ENCODE measurements around the gene ACAT2. TPM values are rescaled to one million over a fixed set of nuclear protein-coding genes. Genes with fewer than 3 reads are reported as not detected.
"Not testable (repeated sequence)": the region's sequence is repeated elsewhere in the genome, so short reads cannot be mapped to it uniquely, and the experiment has no call there.

The ACAT2 gene
- 10 to 100 TPM in 1 of 2 donors, 1 to 10 TPM in 1; 7.3 to 16.2 TPM for total RNA-seq

DNA sequence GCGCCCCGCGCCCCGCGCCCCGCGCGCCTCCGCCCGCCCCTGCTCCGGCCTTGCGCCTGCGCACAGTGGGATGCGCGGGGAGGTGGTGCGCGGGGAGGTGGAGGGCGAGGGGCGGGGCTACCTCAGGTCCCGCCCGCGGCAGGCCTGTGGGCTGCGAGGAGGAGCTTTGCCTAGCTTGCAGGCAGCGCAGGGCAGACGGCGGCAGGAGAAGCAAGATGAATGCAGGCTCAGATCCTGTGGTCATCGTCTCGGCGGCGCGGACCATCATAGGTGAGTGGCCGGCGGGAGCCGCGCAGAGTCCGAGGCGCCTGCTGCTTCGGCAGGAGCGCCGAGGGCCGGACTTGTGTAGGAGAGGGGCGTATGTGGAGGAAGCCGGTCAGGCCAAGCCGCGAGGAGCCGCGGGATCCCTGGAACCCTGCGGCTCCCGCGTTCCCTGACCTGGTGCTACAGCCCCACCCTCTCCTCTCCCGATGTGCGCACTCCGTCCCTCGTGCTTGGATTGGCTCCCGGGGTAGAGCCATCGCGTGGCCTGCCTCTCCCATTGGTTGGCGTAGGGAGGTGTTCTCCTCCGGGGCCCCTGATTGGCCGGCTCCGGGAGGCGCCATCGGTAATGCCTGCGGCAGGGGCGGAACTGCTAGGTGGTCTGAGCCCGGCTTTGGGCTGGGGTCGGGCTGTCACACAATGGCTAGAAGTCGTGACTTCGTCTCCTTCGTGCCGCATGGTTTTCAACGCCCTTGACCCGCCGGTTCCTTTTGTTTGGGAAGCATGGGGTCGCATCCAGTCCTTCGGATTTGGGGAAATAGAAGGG is at the start of gene ACAT2:
TSS of gene ACAT2 (plus strand) at position 173 of the 808 bp plus-strand sequence. CDS start at position 216, 43 bp downstream.
- ATAC-seq = peak; percentile 98
- Histone ChIP-seq H3K27ac (peak within 1 kb of the TSS; percentile 97 to 99 (median 99)), H3K27me3 (no peaks in the 10 kb centered on the region), H3K9me3 (no peaks in the 10 kb centered on the region), H3K36me3 (replicated peaks in 1 of 2; ENCODE audit: insufficient read depth in 1 of 2, low read depth in 2 of 2) (peaks cover 0 to 3% of the 10 kb centered on the region in 2 donors), H3K4me1 (peaks cover 21% of the 10 kb centered on the region), H3K4me3 (peak within 1 kb of the TSS; percentile 53 to 82)
- DNase-seq = peak; percentile 95 to 97 (median 96)
- WGBS, 2 donors = 0% methylated on average over 21 to 60 of the region's 76 CpGs
- TF ChIP-seq, protein P1, sequence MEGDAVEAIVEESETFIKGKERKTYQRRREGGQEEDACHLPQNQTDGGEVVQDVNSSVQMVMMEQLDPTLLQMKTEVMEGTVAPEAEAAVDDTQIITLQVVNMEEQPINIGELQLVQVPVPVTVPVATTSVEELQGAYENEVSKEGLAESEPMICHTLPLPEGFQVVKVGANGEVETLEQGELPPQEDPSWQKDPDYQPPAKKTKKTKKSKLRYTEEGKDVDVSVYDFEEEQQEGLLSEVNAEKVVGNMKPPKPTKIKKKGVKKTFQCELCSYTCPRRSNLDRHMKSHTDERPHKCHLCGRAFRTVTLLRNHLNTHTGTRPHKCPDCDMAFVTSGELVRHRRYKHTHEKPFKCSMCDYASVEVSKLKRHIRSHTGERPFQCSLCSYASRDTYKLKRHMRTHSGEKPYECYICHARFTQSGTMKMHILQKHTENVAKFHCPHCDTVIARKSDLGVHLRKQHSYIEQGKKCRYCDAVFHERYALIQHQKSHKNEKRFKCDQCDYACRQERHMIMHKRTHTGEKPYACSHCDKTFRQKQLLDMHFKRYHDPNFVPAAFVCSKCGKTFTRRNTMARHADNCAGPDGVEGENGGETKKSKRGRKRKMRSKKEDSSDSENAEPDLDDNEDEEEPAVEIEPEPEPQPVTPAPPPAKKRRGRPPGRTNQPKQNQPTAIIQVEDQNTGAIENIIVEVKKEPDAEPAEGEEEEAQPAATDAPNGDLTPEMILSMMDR (IDR thresholded peaks at IDR 0.05) = peak in 4 of 7 experiments; percentile 20 to 47 (median 28)
- peak; percentile 57 to 74 (median 70) for TF ChIP-seq POLR2A (IDR thresholded peaks at IDR 0.05)
- intact Hi-C loops (cut with DNase I) = no loop called here

DNA sequence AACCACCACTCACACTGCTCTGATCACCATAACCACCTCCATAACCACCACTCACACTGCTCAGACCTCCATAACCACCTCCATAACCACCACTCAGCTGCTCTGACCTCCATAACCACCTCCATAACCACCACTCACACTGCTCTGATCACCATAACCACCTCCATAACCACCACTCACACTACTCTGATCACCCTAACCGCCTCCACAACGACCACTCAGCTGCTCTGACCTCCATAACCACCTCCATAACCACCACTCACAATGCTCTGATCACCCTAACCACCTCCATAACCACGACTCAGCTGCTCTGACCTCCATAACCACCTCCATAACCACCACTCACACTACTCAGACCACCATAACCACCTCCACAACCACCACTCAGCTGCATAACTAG is 49.5 kb upstream of the ACAT2 start:
- ATAC-seq; H3K36me3 ChIP-seq (replicated peaks in 1 of 2; ENCODE audit: insufficient read depth in 1 of 2, low read depth in 2 of 2); H3K27me3 ChIP-seq; H3K9me3 ChIP-seq; DNase-seq; H3K4me3 ChIP-seq; intact Hi-C loops (cut with DNase I); H3K27ac ChIP-seq: not testable (repeated sequence)
- H3K4me1 ChIP-seq = peaks cover 38% of the 10 kb centered on the region
- 90% methylated on average over 3 of the region's 3 CpGs for WGBS, 2 donors

DNA sequence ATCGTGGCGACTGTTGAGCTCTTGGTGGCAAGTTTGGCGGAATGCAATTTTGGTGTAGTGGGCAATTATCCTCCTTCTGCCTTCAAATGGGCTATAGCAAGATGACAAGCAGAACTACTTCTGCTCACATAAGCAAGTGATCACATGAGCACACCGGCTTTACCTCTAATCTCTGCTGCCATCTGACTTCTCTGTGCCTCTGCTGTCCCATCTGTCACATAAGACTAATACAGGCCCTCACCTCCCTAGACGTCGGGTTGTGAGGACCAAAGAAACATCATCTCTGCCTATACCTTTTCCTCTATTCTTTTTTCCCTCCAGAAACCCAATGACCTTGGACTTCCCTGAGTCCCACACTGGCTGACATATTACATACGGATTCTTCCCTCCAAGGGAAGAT is 47.9 kb upstream of the ACAT2 start:
- peak overlapping the region; percentile 50 to 85 (median 68) for H3K27ac ChIP-seq

DNA sequence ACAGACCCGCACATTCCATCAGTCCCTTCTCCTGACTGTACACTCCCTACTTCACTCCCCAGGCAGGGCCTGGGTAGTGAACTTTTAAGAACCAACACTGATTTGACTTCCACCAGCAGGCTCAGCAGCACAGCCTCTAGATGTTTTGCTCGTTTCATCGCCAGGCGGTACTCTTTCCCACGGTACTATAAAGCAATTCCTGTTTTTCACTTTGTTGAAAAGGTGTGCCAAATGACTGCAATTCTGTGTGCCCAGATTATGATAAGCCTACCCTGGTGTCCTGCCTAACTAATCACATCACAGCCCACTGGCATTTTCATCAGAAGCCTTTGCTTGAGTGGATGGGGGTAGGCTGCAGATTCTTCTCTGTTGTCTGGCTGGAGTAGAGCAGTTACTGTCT is 47.4 kb upstream of the ACAT2 start:
- 13 to 21% methylated on average over 5 of the region's 5 CpGs for WGBS, 2 donors
- TF ChIP-seq, protein P1 (IDR thresholded peaks at IDR 0.05) = peak in 1 of 7 experiments; percentile 6
- peak in 1 of 3 donors; percentile 18 for TF ChIP-seq POLR2A (IDR thresholded peaks at IDR 0.05)
- no peaks in the 10 kb centered on the region for H3K27me3 ChIP-seq
- ATAC-seq = peak; percentile 51
- H3K36me3 ChIP-seq (replicated peaks in 1 of 2; ENCODE audit: insufficient read depth in 1 of 2, low read depth in 2 of 2) = no peaks in the 10 kb centered on the region
- intact Hi-C loops (cut with DNase I) = no loop called here
- no peak overlapping the region for H3K4me3 ChIP-seq
- H3K9me3 ChIP-seq = no peaks in the 10 kb centered on the region
- DNase-seq = peak in 3 of 4 donors; percentile 34 to 45 (median 38)
- H3K4me1 ChIP-seq = peaks cover 53% of the 10 kb centered on the region
- peak overlapping the region; percentile 50 to 85 (median 68) for H3K27ac ChIP-seq

More for the DNA sequence above, 47.9 kb upstream of the ACAT2 start:
- TF ChIP-seq, protein P1 (IDR thresholded peaks at IDR 0.05) = no peak
- TF ChIP-seq POLR2A (IDR thresholded peaks at IDR 0.05) = no peak
- WGBS, 2 donors = 70 to 75% methylated on average over 7 of the region's 7 CpGs
- Histone ChIP-seq H3K4me1 (peaks cover 49% of the 10 kb centered on the region), H3K27me3 (no peaks in the 10 kb centered on the region), H3K4me3 (no peak overlapping the region), H3K36me3 (replicated peaks in 1 of 2; ENCODE audit: insufficient read depth in 1 of 2, low read depth in 2 of 2) (no peaks in the 10 kb centered on the region), H3K9me3 (no peaks in the 10 kb centered on the region)
- intact Hi-C loops (cut with DNase I) = no loop called here
- DNase-seq (no peak), ATAC-seq (no peak)

DNA sequence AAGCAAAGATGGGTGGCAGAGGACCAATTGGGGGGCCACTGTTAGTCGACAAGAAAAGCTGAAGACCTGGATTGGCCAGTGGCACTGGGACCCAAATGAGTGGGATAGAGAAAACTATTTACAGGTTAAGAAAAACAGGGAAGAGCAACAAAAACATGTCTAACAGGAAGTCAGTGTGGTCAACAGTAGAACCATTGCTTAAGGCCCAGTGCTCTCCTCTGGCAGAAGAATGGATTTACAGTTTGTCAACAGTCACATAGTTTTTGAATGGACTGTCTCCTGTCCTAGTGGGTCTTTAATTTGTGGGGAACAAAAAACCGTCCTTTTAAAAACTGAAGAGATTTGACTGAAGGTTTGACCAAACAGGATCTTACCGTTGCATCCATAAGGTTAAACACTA is 46.7 kb upstream of the ACAT2 start:
- Histone ChIP-seq H3K9me3 (no peaks in the 10 kb centered on the region), H3K27ac (peak overlapping the region in 3 of 4 donors; percentile 63 to 85 (median 74)), H3K27me3 (no peaks in the 10 kb centered on the region), H3K36me3 (replicated peaks in 1 of 2; ENCODE audit: insufficient read depth in 1 of 2, low read depth in 2 of 2) (no peaks in the 10 kb centered on the region), H3K4me1 (peaks cover 53% of the 10 kb centered on the region), H3K4me3 (no peak overlapping the region)
- no peak for TF ChIP-seq POLR2A (IDR thresholded peaks at IDR 0.05)
- TF ChIP-seq, protein P1 (IDR thresholded peaks at IDR 0.05) = no peak
- WGBS, 2 donors = 72 to 74% methylated on average over 3 of the region's 3 CpGs
- ATAC-seq (no peak), DNase-seq (no peak)
- intact Hi-C loops (cut with DNase I) = no loop called here

All from body of pancreas (tissue), 4 donors.